Psoas muscle (tissue), 8 donors: ENCODE measurements around the gene RSPO1. TPM values are rescaled to one million over a fixed set of nuclear protein-coding genes. Genes with fewer than 3 reads are reported as not detected.

Experiments used
- ATAC-seq, 4 donors: fragments of 200-7000 bp; cut with Tn5 transposase; one replicate each; pipeline ENCODE4 v1.9.1; 2020; ENCODE audit warnings: moderate library complexity in 3 of 4, mild to moderate bottlenecking in 2 of 4
- DNase-seq, 2 donors: peaks; one replicate each; pipeline ENCODE4 v3.0.0-alpha.2; 2020
- H3K27ac ChIP-seq: fragments of 200-600 bp; one replicate; pipeline ENCODE4 v1.8.0; 2022
- H3K27me3 ChIP-seq, 3 donors: fragments of 200-600 bp in 1 of 3; one replicate each; pipeline versions ENCODE4 v1.6.1 to v1.8.0; 2013 to 2022; ENCODE audit warnings: low read length in 2 of 3, mild to moderate bottlenecking in 2 of 3, moderate library complexity in 1 of 3; ENCODE audit not compliant: insufficient read depth in 3 of 3
- H3K36me3 ChIP-seq, 2 donors: fragments of 200-600 bp in 1 of 2; one replicate each; pipeline versions ENCODE4 v1.6.1 to v1.8.0; 2013 to 2022; ENCODE audit warnings: low read depth in 1 of 2, mild to moderate bottlenecking in 1 of 2, moderate library complexity in 1 of 2; ENCODE audit not compliant: insufficient read depth in 1 of 2
- H3K4me1 ChIP-seq: fragments of 200-600 bp; one replicate; pipeline ENCODE4 v1.8.0; 2022
- H3K4me3 ChIP-seq: fragments of 200-600 bp; one replicate; pipeline ENCODE4 v1.8.0; 2022; ENCODE audit warnings: mild to moderate bottlenecking
- H3K9me3 ChIP-seq: fragments of 200-600 bp; one replicate; pipeline ENCODE4 v1.8.0; 2022
- CTCF ChIP-seq: fragments of 200-600 bp; IDR thresholded peaks from one replicate; pipeline ENCODE4 v1.8.0; 2022; ENCODE audit warnings: antibody characterized with exemption
- WGBS, 3 donors: extraction: QIAGEN DNeasy Blood & Tissue Kit; methylation state at CpG; one replicate each; pipeline versions ENCODE4 v1.1.6 to v1.1.7; 2013; 5-methylcytosine and 5-hydroxymethylcytosine counted together
- intact Hi-C, 2 donors: fragments of 100-400 bp; cut with DNase I; formaldehyde crosslinking; loops; one replicate each; pipeline versions ENCODE4 v1.11.0 to v1.14.2; 2022
- polyA plus RNA-seq, 3 donors: library from polyadenylated mRNA; stranded (reverse); fragments of 200-250 nt; gene quantifications; one replicate each; pipeline ENCODE4 v1.2.3, GENCODE V29; 2013
- total RNA-seq, 4 donors: library from RNA; stranded (reverse); fragmentation: NEBNext Ultra II Directional in 2 of 4; extraction: Animal tissue kit (Norgen Biotek cat#: 25700) in 2 of 4; gene quantifications; one replicate each; pipeline versions ENCODE4 v1.2.1 to v1.2.4, GENCODE V29; 2021 to 2023
- donor health status: healthy with polysubstance abuse.
- donor health status: DM: no; HTN: no; CAD: no; lungs with moderate emphysema.
- donor health status: Bipolar disorder and iron deficiency.
- donor health status: healthy.
- donor health status: DM: yes; HTN: yes; CAD: no.
- donor health status: DM: no; HTN: no; CAD: no.
- donor health status: DM: no; HTN: no; CAD: no.
- donor health status: DM: yes; HTN: yes; CAD: no.

RSPO1 gene
- total and polyA plus RNA-seq, 7 donors: 0.01 TPM; not detected in 6

- ATAC-seq (no peak), DNase-seq (no peak)
- TF ChIP-seq CTCF: no peak
- 66 to 73% (median 70%) methylated on average over 6 of the region's 6 CpGs for WGBS, 3 donors
- Histone ChIP-seq H3K4me1 (no peaks in the 10 kb centered on the region), H3K36me3 (no peaks in the 10 kb centered on the region), H3K9me3 (no peaks in the 10 kb centered on the region), H3K27ac (no peak overlapping the region), H3K27me3 (peaks cover 0 to 35% (median 4%) of the 10 kb centered on the region in 3 donors), H3K4me3 (no peak overlapping the region)
- intact Hi-C loops: no loop called here
Observed at GRCh38 chr1:37671261-37671660, 36.6 kb upstream of the RSPO1 start.

GRCh38 chr1:37670133-37670532 lies 35.4 kb upstream of the RSPO1 start:
- no peaks in the 10 kb centered on the region for H3K4me1 ChIP-seq
- no peaks in the 10 kb centered on the region for H3K9me3 ChIP-seq
- no peak overlapping the region for H3K27ac ChIP-seq
- ATAC-seq: no peak
- no peak for DNase-seq
- no peak for TF ChIP-seq CTCF
- peaks cover 0 to 35% (median 4%) of the 10 kb centered on the region in 3 donors for H3K27me3 ChIP-seq
- no peak overlapping the region for H3K4me3 ChIP-seq
- intact Hi-C loops: no loop called here
- 57 to 66% (median 61%) methylated on average over 2 of the region's 2 CpGs for WGBS, 3 donors
- H3K36me3 ChIP-seq: no peaks in the 10 kb centered on the region

- intact Hi-C loops: loop anchor here in 1 of 2 donors (5.0 kb wide), 1 partner anchor 60 kb away; no protein-coding TSS in a partner anchor
- DNase-seq: no peak
- Histone ChIP-seq H3K27me3 (peaks cover 0 to 29% (median 4%) of the 10 kb centered on the region in 3 donors), H3K36me3 (no peaks in the 10 kb centered on the region), H3K9me3 (no peaks in the 10 kb centered on the region), H3K4me1 (no peaks in the 10 kb centered on the region), H3K4me3 (no peak overlapping the region), H3K27ac (no peak overlapping the region)
- TF ChIP-seq CTCF: no peak
- whole genome bisulfite sequencing, 3 donors: 13 to 30% (median 18%) methylated on average over 17 of the region's 17 CpGs
- no peak for ATAC-seq
Observed at GRCh38 chr1:37667023-37667671, 32.5 kb upstream of the RSPO1 start.

- H3K4me1 ChIP-seq: no peaks in the 10 kb centered on the region
- H3K9me3 ChIP-seq: no peaks in the 10 kb centered on the region
- H3K27ac ChIP-seq: no peak overlapping the region
- WGBS, 3 donors: 52 to 69% (median 56%) methylated on average over 11 of the region's 11 CpGs
- H3K36me3 ChIP-seq: no peaks in the 10 kb centered on the region
- H3K4me3 ChIP-seq: no peak overlapping the region
- no peak for ATAC-seq
- no peak for DNase-seq
- intact Hi-C loops: loop anchor here in 1 of 2 donors (5.0 kb wide), 1 partner anchor 59 kb away; no protein-coding TSS in a partner anchor
- peaks cover 0 to 22% (median 4%) of the 10 kb centered on the region in 3 donors for H3K27me3 ChIP-seq
- no peak for TF ChIP-seq CTCF
Observed at GRCh38 chr1:37666241-37666867, 31.7 kb upstream of the RSPO1 start.
